Lower lobe of right lung (tissue), 2 donors: ENCODE results near the gene ATF3. TPM values are rescaled to one million over a fixed set of nuclear protein-coding genes. Genes with fewer than 3 reads are reported as not detected.

Source experiments
- ATAC-seq, 2 donors: fragments of 200-7000 bp; cut with Tn5 transposase; one replicate each; pipeline ENCODE4 v1.9.1; 2020 to 2022; ENCODE audit warnings: mild to moderate bottlenecking in 2 of 2, moderate library complexity in 2 of 2
- DNase-seq: peaks from one replicate; pipeline ENCODE4 v3.0.0-alpha.2; 2020
- H3K27ac ChIP-seq: fragments of 200-600 bp; one replicate; pipeline ENCODE4 v1.8.0; 2022
- H3K27me3 ChIP-seq: fragments of 200-600 bp; one replicate; pipeline ENCODE4 v1.8.0; 2022; ENCODE audit warnings: low read depth
- H3K36me3 ChIP-seq: fragments of 200-600 bp; one replicate; pipeline ENCODE4 v1.8.0; 2022; ENCODE audit warnings: mild to moderate bottlenecking
- H3K4me1 ChIP-seq: fragments of 200-600 bp; one replicate; pipeline ENCODE4 v1.8.0; 2022
- H3K4me3 ChIP-seq: fragments of 200-600 bp; one replicate; pipeline ENCODE4 v1.8.0; 2022; ENCODE audit warnings: mild to moderate bottlenecking
- H3K9me3 ChIP-seq: fragments of 200-600 bp; one replicate; pipeline ENCODE4 v1.8.0; 2022
- intact Hi-C: fragments of 100-400 bp; cut with DNase I; formaldehyde crosslinking; loops from one replicate; pipeline ENCODE4 v1.11.0; 2022
- total RNA-seq: library from RNA; stranded (reverse); fragmentation: NEBNext Ultra II Directional; extraction: Animal tissue kit (Norgen Biotek cat#: 25700); gene quantifications from one replicate; pipeline ENCODE4 v1.2.1, GENCODE V29; 2021
- TF ChIP-seq, protein P1 (sequence below): fragments of 200-600 bp; IDR thresholded peaks from one replicate; pipeline ENCODE4 v1.8.0; 2022; ENCODE audit warnings: antibody characterized with exemption, mild to moderate bottlenecking
- donor health status: DM: no; HTN: yes; CAD: no; lungs with severe emphysema.

ATF3 gene
- total RNA-seq, 1 donor from 2014 or later = 25.8 TPM

GRCh38 chr1:212582808-212583615, 25.5 kb upstream of the ATF3 start:
- H3K4me1 ChIP-seq = no peaks in the 10 kb centered on the region
- no peaks in the 10 kb centered on the region for H3K36me3 ChIP-seq
- ATAC-seq = no peak
- no peak overlapping the region for H3K4me3 ChIP-seq
- no peak for DNase-seq
- TF ChIP-seq, protein P1, sequence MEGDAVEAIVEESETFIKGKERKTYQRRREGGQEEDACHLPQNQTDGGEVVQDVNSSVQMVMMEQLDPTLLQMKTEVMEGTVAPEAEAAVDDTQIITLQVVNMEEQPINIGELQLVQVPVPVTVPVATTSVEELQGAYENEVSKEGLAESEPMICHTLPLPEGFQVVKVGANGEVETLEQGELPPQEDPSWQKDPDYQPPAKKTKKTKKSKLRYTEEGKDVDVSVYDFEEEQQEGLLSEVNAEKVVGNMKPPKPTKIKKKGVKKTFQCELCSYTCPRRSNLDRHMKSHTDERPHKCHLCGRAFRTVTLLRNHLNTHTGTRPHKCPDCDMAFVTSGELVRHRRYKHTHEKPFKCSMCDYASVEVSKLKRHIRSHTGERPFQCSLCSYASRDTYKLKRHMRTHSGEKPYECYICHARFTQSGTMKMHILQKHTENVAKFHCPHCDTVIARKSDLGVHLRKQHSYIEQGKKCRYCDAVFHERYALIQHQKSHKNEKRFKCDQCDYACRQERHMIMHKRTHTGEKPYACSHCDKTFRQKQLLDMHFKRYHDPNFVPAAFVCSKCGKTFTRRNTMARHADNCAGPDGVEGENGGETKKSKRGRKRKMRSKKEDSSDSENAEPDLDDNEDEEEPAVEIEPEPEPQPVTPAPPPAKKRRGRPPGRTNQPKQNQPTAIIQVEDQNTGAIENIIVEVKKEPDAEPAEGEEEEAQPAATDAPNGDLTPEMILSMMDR = no peak
- H3K27ac ChIP-seq = no peak overlapping the region
- H3K9me3 ChIP-seq = no peaks in the 10 kb centered on the region
- H3K27me3 ChIP-seq = peaks cover 6% of the 10 kb centered on the region
- intact Hi-C loops = no loop called here

DNA sequence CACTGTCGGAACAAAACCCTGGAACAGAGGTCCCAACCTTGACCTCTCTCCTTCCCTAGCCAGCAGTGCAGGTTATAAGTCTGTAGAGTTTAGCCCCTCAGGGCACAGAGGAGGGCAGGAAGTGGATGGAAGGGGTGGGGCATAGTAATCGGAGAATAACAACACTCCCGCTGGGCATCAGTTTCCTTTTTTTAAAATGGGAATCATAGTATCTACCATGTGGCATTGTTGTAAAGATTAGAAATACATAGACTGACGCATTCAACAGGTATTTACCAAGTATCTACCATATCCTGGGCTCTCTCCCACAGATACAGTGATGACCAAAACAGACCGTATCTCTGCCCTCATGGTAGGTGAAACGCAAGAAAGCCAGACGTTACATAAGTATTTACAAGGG, 24.9 kb upstream of the ATF3 start:
- TF ChIP-seq, protein P1 = no peak
- ATAC-seq = no peak
- H3K36me3 ChIP-seq = no peaks in the 10 kb centered on the region

GRCh38 chr1:212584092-212584886, 24.3 kb upstream of the ATF3 start:
- H3K36me3 ChIP-seq = no peaks in the 10 kb centered on the region
- H3K9me3 ChIP-seq = no peaks in the 10 kb centered on the region
- no peak overlapping the region for H3K27ac ChIP-seq
- TF ChIP-seq, protein P1 = no peak
- peaks cover 6% of the 10 kb centered on the region for H3K27me3 ChIP-seq
- no peaks in the 10 kb centered on the region for H3K4me1 ChIP-seq
- H3K4me3 ChIP-seq = no peak overlapping the region
- no peak for ATAC-seq
- intact Hi-C loops = no loop called here
- no peak for DNase-seq

More for the DNA sequence above, 24.9 kb upstream of the ATF3 start:
- no peaks in the 10 kb centered on the region for H3K4me1 ChIP-seq
- intact Hi-C loops = no loop called here
- no peak overlapping the region for H3K4me3 ChIP-seq
- DNase-seq = no peak
- H3K9me3 ChIP-seq = no peaks in the 10 kb centered on the region
- peaks cover 6% of the 10 kb centered on the region for H3K27me3 ChIP-seq
- no peak overlapping the region for H3K27ac ChIP-seq

- ATAC-seq (no peak), DNase-seq (no peak)
- peaks cover 6% of the 10 kb centered on the region for H3K27me3 ChIP-seq
- H3K4me1 ChIP-seq = no peaks in the 10 kb centered on the region
- TF ChIP-seq, protein P1 = no peak
- intact Hi-C loops = no loop called here
- H3K4me3 ChIP-seq = no peak overlapping the region
- H3K9me3 ChIP-seq = no peaks in the 10 kb centered on the region
- H3K27ac ChIP-seq = no peak overlapping the region
- no peaks in the 10 kb centered on the region for H3K36me3 ChIP-seq
Measured at GRCh38 chr1:212585210-212585609, 23.4 kb upstream of the ATF3 start.

GRCh38 chr1:212586206-212587015, 22.1 kb upstream of the ATF3 start:
- TF ChIP-seq, protein P1 = no peak
- DNase-seq = no peak
- Histone ChIP-seq H3K27me3 (peaks cover 6% of the 10 kb centered on the region), H3K27ac (no peak overlapping the region), H3K4me3 (no peak overlapping the region), H3K9me3 (no peaks in the 10 kb centered on the region), H3K4me1 (no peaks in the 10 kb centered on the region), H3K36me3 (no peaks in the 10 kb centered on the region)
- no peak for ATAC-seq
- intact Hi-C loops = no loop called here
